RPMI7951 (cell line): ENCODE results near the gene HCFC1. TPM values are rescaled to one million over a fixed set of nuclear protein-coding genes. Genes with fewer than 3 reads are reported as not detected.
A peak's percentile ranks its signal among the peaks of the same experiment; 100 is the strongest.

ENCODE experiments used
- DNase-seq: peaks from one replicate; pipeline ENCODE4 v3.0.0-alpha.2; 2012; ENCODE audit warnings: low read depth
- total RNA-seq: library from RNA; depleted of rRNA; stranded (reverse); fragments of >200 nt; shearing (Covaris generic); gene quantifications from 2 replicates; pipeline ENCODE4 v1.2.3, GENCODE V29; 2014

The HCFC1 gene
- total RNA-seq, 1 experiment from 2014 or later = 23.6 TPM

DNA sequence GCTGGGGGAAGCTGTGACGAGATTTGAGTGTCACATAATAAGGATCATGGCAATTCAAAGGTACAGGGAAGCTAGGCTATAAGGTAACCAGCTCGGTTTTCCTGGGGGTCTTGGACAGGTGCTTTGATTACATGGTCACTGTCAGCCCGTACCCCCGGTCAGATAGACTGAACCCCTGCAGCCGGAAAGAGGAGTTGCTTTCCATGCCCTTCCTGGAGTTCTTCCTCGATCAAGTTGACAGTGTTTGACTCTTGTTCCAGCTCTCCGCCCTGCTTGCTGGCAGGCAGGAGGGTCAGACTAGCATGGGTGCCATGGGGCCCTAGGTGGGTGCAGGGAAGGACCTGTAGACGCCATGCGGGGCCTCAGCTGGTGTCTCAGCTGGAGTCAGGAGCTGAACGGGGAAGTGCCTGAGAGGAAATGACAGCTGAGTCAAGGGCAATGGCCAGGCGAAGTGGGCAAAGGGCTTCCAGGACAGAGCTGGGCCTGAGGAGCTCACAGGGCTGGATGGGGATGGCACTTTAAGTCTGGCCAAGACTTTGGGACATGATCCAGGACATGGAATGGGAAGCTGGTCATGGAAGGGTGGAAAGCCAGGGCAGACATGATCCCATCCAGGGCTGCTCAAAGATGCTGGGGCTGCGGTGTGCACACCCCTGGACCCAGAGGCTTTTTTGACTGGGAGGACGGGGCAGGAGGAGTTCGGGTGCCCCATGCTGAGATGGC lies 2.5 kb upstream of the HCFC1 start:
- DNase-seq = no peak

DNA sequence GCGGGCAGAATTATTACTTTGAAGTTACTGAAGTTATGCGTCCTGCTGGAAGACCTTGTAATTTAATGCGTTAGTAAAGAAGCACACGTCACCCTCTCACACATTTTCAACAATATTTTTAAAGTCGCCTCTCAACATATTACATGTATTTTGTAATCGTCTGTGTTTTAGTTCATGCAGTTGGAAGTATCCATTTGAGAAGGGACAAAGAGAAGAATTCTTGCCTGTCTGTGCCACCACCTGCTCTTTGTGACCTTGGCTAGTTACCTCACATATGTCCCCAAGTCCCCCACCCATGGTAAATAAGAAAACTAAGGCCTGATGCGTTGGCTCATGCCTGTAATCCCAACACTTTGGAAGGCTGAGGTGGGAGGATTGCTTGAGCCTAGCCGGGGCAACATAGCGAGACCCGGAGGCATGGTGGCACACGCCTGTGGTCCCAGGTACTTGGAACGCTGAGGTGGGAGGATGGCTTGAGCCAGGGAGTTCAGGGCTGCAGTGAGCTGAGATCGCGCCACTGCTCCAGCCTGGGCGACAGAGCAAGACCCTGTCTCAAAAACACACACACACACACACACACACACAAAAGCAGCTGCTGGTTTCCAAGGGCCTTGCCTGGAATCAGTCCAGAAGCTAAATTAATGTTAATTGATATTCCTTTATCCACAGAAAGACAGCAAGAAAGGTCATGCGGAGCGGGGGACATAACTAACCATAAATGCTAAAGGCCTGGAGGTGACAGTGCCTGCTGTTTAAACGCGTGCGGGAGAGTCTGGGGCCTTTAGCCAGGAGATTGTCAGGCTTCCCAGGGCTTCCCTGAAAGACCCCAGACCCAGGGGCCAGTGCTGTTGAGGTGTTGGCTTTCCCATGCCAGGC lies 1.7 kb upstream of the HCFC1 start:
- no peak for DNase-seq

- DNase-seq = peak; percentile 84
Observed at GRCh38 chrX:153972368-153973126, 929 bp upstream of the HCFC1 start, which contains the start of gene TMEM187. Gene TMEM187 (plus strand): TSS chrX:153972754. CDS start chrX:153982063, 9,309 bp downstream.

DNA sequence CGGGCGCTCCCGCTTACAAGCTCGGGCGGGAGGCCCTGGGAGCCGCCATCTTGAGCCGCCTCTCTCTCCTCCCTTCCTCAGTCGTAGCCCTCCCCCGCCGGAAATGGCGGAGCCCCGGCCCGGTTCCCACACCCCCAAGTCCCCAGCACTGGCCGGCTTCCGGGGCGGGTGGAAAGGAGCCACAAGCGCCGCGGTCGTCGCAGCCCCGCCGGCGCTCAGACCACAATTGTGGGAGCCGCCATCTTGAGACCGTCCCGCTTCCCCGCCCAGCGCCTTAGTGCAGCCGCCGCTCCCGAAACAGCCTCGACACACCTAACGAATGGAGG lies 531 bp downstream of the HCFC1 start:
- peak; percentile 81 for DNase-seq

GRCh38 chrX:153970357-153971123 lies 1.1 kb downstream of the HCFC1 start:
- peak; percentile 65 for DNase-seq

GRCh38 chrX:153969904-153970356 lies 1.7 kb downstream of the HCFC1 start:
- no peak for DNase-seq

GRCh38 chrX:153969125-153969903 lies 2.3 kb downstream of the HCFC1 start:
- DNase-seq = no peak

GRCh38 chrX:153968754-153969124 lies 2.9 kb downstream of the HCFC1 start:
- DNase-seq = no peak

GRCh38 chrX:153968255-153968654 lies 3.4 kb downstream of the HCFC1 start:
- no peak for DNase-seq

- no peak for DNase-seq
Observed at GRCh38 chrX:153967536-153968224, 3.9 kb downstream of the HCFC1 start.

- no peak for DNase-seq
Observed at GRCh38 chrX:153966841-153967535, 4.6 kb downstream of the HCFC1 start.

GRCh38 chrX:153966283-153966688 lies 5.3 kb downstream of the HCFC1 start:
- no peak for DNase-seq

DNA sequence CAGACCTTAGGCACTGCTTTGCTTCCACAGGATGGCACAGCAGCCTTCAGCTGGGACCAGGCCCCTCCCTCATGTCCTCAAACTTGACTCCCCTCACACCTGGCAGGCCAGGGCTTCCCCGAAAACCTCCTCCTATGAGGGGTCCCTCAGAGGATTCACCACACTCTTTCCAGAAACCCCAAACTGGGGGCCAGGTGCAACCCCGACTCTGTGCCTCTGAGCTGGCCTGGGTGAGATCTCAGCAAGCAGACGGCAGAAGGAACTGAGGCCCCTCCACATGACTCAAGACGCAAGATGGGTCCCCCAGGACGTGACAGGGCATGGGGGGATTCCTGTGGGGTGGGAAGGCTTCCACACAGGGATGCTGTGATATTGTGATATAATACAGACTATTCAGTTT lies 6.2 kb downstream of the HCFC1 start:
- no peak for DNase-seq

DNA sequence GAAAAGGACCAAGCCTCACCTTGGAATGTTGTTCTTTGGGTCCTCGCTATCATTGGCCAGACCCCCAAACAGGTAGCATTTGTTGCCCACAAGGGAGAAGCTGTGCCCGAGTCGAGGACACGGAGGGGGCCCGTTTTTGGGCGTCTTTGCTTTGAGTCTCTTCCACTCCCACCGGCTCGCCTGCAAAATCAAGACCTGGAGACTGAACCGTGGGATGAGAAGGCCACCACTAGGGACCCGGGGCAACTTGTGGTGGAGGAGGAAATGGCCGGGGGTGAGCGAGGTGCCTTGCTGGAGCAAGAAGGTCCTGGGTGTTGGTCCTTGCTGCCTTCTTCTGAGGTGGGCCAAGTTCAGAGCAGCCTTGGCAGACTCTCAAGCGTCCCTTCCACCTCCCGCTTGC lies 7.5 kb downstream of the HCFC1 start:
- no peak for DNase-seq

- no peak for DNase-seq
Observed at GRCh38 chrX:153963546-153963945, 8.1 kb downstream of the HCFC1 start.

DNA sequence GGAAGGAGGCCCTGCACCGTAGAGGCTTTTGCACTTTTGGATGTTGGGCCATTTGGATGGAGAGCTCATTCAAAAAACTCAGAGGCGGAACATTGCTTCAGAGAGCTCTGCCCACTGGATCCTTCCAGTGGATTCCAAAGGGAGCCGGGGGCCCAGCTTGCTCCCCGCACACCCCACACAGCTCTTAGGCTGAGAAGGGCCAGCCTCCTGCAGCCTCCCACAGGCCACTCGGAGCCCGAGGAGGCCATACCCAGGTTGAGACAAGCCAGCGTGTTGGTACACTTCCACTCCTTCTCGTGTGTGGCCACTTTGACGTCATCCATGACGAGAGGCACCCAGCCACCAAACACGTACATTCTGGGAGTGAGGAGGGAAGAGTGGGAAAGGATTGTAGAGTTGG lies 10.3 kb downstream of the HCFC1 start:
- no peak for DNase-seq

DNA sequence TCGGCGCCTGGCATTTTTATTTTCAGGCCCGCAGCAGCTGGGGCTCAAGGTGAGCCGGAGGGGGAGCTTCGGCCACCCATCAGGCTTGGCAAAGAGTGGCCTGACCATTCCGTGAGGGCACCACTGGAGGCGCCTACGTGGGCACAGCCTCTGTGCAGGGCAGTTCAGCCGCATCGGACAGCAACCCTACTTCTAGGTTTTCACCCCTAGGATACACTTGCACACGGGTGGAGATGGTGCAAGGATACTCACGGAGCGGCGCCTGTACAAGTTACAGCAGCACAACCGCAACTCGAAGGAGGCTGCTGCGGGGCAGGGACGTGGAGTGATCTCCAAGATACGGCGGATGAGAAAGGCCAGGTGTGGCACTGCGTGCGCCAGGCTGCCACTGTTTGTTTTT lies 10.8 kb downstream of the HCFC1 start:
- no peak for DNase-seq

GRCh38 chrX:153960077-153960476 lies 11.5 kb downstream of the HCFC1 start:
- no peak for DNase-seq

DNA sequence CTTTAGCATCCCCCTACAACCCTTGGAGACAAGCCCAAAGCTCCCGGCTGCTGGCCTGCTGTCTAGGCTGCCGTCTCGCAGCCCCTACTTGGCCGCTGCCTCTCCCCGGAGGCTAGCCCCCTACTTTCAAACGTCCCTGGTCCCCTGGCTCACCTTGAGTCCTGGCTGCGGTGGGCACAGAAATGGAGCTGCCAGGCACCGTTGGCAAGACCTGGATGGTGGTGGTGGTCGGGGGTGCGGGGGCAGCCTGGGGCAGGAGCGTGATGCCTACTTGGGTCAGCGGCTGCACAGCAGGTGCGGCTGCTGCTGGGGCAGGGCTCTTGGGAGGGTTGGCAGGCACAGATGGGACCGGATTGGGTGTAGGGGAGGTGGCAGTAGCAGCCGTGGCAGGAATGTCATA lies 12.0 kb downstream of the HCFC1 start:
- no peak for DNase-seq

GRCh38 chrX:153958605-153959004 lies 13.0 kb downstream of the HCFC1 start:
- no peak for DNase-seq
